Melanocyte of skin (primary cell): ENCODE data around the gene KCNJ4. TPM values are rescaled to one million over a fixed set of nuclear protein-coding genes. Genes with fewer than 3 reads are reported as not detected.

Experiments
- total RNA-seq, 2 donors: library from RNA; depleted of rRNA; stranded (reverse); fragments of >200 nt; gene quantifications; 2 replicates each; pipeline ENCODE4 v1.2.3, GENCODE V29; 2012

KCNJ4 gene
- total RNA-seq = not detected

DNA sequence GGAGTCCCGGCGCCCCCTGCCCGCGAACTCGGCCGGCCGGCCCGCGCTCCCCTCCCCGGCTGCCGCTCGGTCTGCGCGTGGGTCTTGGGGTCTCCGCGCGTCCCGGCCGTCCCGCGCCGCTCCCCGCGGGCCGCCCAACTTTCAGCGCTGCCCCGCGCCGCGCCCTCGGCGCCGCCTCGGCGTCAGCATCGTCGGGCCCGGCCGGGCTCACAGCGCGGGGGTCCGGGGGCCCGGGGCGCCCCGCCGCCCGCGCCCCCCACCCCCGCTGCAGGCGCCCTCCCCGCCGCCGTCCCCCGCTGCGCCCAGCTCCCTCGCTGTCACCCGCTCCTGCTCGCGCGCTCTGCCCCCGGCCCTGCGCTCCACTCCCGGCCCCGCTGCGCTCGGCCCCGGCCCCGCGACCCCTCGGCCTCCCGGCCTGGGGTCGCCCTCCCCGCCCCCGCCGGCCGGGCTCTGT, at the start of gene KCNJ4:
KCNJ4 (minus strand) TSS at position 124 of the 454 bp plus-strand sequence. CDS start 27,067 bp downstream, outside the sequence.

GRCh38 chr22:38467904-38468442, 13.0 kb upstream of the KCNJ4 start, which contains the start of gene KDELR3:
KDELR3 (plus strand) TSS chr22:38468096; CDS start chr22:38468234, 138 bp downstream.

Other genes with a start within 250 kb of the KCNJ4 start
- gene TMEM184B, start 182.2 kb downstream of the KCNJ4 start, total RNA-seq = 10 to 100 TPM; 37.3 to 59.9 TPM
- gene CSNK1E, start 137.8 kb downstream of the KCNJ4 start, total RNA-seq = 100 to 1,000 TPM; 173 to 287 TPM
- 10 to 100 TPM; 22.0 to 24.3 TPM for gene KDELR3, start 12.9 kb upstream of the KCNJ4 start, total RNA-seq
- 100 to 1,000 TPM; 278 to 321 TPM for gene DDX17, start 51.1 kb upstream of the KCNJ4 start, total RNA-seq
- gene DMC1, start 115.0 kb upstream of the KCNJ4 start, total RNA-seq = 1 to 10 TPM in 1 of 2 donors, under 1 TPM in 1; 0.69 to 1.3 TPM
- gene FAM227A, start 201.2 kb upstream of the KCNJ4 start, total RNA-seq = 1 to 10 TPM; 1.7 TPM
- gene CBY1, start 201.4 kb upstream of the KCNJ4 start, total RNA-seq = 10 to 100 TPM in 1 of 2 donors, 1 to 10 TPM in 1; 7.6 to 12.0 TPM
- 10 to 100 TPM; 41.6 to 78.6 TPM for gene TOMM22, start 226.8 kb upstream of the KCNJ4 start, total RNA-seq
- gene JOSD1, start 245.7 kb upstream of the KCNJ4 start, total RNA-seq = 10 to 100 TPM; 45.6 to 50.2 TPM